Left ventricle myocardium superior (tissue), 1 donor: ENCODE results near the gene ZC3HAV1. TPM values are rescaled to one million over a fixed set of nuclear protein-coding genes. Genes with fewer than 3 reads are reported as not detected.

ENCODE experiments used
- total RNA-seq: library from RNA; stranded (reverse); fragmentation: NEBNext Ultra II Directional; extraction: Animal tissue kit (Norgen Biotek cat#: 25700); gene quantifications from one replicate; pipeline ENCODE4 v1.2.1, GENCODE V29; 2021
- donor health status: DM: no; HTN: yes; CAD: no; lungs with severe emphysema.

ZC3HAV1 gene
- total RNA-seq, 1 donor from 2014 or later: 7.1 TPM

Other genes starting within 250 kb of the ZC3HAV1 start
- gene KIAA1549, start 128.3 kb downstream of the ZC3HAV1 start, total RNA-seq: 2.5 TPM
- gene ZC3HAV1L, start 73.7 kb downstream of the ZC3HAV1 start, total RNA-seq: 3.1 TPM
- gene UBN2, start 121.5 kb upstream of the ZC3HAV1 start, total RNA-seq: 14.1 TPM
- 37.6 TPM for gene FMC1, start 231.6 kb upstream of the ZC3HAV1 start, total RNA-seq